Thoracic aorta (tissue), 2 donors: ENCODE results near the gene TRMT1. TPM values are rescaled to one million over a fixed set of nuclear protein-coding genes. Genes with fewer than 3 reads are reported as not detected.

Source experiments
- ATAC-seq: fragments of 150-250 bp; one replicate; pipeline ENCODE4 v1.8.0; 2017; ENCODE audit warnings: low read depth; ENCODE audit not compliant: insufficient number of reproducible peaks, low FRiP score
- DNase-seq: peaks from one replicate; pipeline ENCODE4 v3.0.0-alpha.2; 2020; ENCODE audit warnings: low spot score
- H3K27ac ChIP-seq, 2 donors: fragments of 200-600 bp; sonication (generic); 1 replicate in 1 of 2; 2 replicates in 1 of 2; pipeline ENCODE4 v1.5.1; 2016; ENCODE audit warnings: mild to moderate bottlenecking in 2 of 2, moderate library complexity in 2 of 2
- H3K27me3 ChIP-seq: fragments of 200-600 bp; sonication (generic); replicated peaks from 2 replicates; pipeline ENCODE4 v1.6.0; 2016; ENCODE audit warnings: mild to moderate bottlenecking; ENCODE audit not compliant: insufficient read depth
- H3K36me3 ChIP-seq: fragments of 200-600 bp; sonication (generic); one replicate; pipeline ENCODE4 v1.5.1; 2016
- H3K4me1 ChIP-seq, 2 donors: fragments of 200-600 bp; sonication (generic); 1 replicate in 1 of 2; 2 replicates in 1 of 2; pipeline versions ENCODE4 v1.5.1 to v1.6.0; 2016; ENCODE audit warnings: low read depth in 2 of 2, mild to moderate bottlenecking in 1 of 2; ENCODE audit not compliant: control insufficient read depth in 1 of 2
- H3K4me3 ChIP-seq: fragments of 200-600 bp; sonication (generic); 2 replicates; pipeline ENCODE4 v1.5.1; 2016; ENCODE audit warnings: mild to moderate bottlenecking
- H3K9me3 ChIP-seq: fragments of 200-600 bp; sonication (generic); 2 replicates; pipeline ENCODE4 v1.5.1; 2016
- total RNA-seq, 2 donors: library from RNA; depleted of rRNA; stranded (reverse); fragments of >200 nt; gene quantifications; one replicate each; pipeline versions ENCODE4 v1.1.0 to v1.2.3, GENCODE V29; 2016
- TF ChIP-seq, protein P1 (sequence below): fragments of 200-600 bp; sonication (generic); IDR thresholded peaks from one replicate; pipeline ENCODE4 v1.5.1; 2019; ENCODE audit warnings: antibody characterized with exemption

TRMT1 gene
- total RNA-seq, 2 donors from 2014 or later, result 35.3 to 52.3 TPM

DNA sequence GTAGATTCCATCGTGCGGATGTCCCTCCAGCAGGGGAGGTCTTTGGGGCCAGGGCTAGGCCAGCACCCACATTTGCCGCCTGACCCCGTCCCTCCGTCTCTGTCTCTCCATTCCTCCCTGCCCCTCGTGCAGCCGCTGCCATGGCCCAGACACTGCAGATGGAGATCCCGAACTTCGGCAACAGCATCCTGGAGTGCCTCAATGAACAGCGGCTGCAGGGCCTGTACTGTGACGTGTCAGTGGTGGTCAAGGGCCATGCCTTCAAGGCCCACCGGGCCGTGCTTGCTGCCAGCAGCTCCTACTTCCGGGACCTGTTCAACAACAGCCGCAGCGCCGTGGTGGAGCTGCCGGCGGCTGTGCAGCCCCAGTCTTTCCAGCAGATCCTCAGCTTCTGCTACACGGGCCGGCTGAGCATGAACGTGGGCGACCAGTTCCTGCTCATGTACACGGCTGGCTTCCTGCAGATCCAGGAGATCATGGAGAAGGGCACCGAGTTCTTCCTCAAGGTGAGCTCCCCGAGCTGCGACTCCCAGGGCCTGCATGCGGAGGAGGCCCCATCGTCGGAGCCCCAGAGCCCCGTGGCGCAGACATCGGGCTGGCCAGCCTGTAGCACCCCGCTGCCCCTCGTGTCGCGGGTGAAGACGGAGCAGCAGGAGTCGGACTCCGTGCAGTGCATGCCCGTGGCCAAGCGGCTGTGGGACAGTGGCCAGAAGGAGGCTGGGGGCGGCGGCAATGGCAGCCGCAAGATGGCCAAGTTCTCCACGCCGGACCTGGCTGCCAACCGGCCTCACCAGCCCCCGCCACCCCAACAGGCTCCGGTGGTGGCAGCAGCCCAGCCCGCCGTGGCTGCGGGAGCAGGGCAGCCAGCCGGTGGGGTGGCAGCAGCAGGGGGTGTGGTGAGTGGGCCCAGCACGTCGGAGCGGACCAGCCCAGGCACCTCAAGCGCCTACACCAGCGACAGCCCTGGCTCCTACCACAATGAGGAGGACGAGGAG is 18.8 kb upstream of the TRMT1 start:
- no peak for ATAC-seq
- peaks cover 28% of the 10 kb centered on the region for H3K36me3 ChIP-seq

DNA sequence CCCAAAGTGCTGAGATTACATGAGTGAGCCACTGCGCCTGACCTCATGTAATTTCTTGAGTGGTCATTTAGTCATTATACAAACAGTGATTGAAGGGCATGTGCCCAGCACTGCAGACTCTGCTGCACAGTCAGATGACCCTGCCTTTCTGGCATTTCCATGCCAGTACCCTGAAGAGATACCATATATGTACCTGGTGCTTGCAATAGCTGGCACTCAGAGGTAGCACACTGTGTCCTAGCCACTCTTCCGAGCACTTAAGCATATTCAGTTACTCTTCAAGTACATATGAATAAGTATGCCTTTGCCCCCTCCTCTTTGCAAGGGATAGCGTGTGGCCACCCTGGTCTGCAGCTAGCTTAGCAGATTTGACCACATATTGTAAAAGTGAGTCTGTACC is 18.1 kb upstream of the TRMT1 start:
- no peaks in the 10 kb centered on the region for H3K9me3 ChIP-seq
- H3K4me1 ChIP-seq, result peaks cover 0 to 4% of the 10 kb centered on the region in 2 donors
- no peaks in the 10 kb centered on the region for H3K27me3 ChIP-seq
- H3K27ac ChIP-seq, result peak overlapping the region in 1 of 2 donors; percentile 47
- ATAC-seq (peak; percentile 24), DNase-seq (no peak)
- TF ChIP-seq, protein P1, sequence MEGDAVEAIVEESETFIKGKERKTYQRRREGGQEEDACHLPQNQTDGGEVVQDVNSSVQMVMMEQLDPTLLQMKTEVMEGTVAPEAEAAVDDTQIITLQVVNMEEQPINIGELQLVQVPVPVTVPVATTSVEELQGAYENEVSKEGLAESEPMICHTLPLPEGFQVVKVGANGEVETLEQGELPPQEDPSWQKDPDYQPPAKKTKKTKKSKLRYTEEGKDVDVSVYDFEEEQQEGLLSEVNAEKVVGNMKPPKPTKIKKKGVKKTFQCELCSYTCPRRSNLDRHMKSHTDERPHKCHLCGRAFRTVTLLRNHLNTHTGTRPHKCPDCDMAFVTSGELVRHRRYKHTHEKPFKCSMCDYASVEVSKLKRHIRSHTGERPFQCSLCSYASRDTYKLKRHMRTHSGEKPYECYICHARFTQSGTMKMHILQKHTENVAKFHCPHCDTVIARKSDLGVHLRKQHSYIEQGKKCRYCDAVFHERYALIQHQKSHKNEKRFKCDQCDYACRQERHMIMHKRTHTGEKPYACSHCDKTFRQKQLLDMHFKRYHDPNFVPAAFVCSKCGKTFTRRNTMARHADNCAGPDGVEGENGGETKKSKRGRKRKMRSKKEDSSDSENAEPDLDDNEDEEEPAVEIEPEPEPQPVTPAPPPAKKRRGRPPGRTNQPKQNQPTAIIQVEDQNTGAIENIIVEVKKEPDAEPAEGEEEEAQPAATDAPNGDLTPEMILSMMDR, result no peak
- H3K36me3 ChIP-seq, result peaks cover 28% of the 10 kb centered on the region
- no peak overlapping the region for H3K4me3 ChIP-seq

More for the DNA sequence above, 18.8 kb upstream of the TRMT1 start:
- Histone ChIP-seq H3K4me3 (no peak overlapping the region), H3K9me3 (no peaks in the 10 kb centered on the region), H3K4me1 (peaks cover 0 to 4% of the 10 kb centered on the region in 2 donors), H3K27ac (peak overlapping the region in 1 of 2 donors; percentile 38), H3K27me3 (no peaks in the 10 kb centered on the region)
- TF ChIP-seq, protein P1, result no peak
- DNase-seq, result no peak

DNA sequence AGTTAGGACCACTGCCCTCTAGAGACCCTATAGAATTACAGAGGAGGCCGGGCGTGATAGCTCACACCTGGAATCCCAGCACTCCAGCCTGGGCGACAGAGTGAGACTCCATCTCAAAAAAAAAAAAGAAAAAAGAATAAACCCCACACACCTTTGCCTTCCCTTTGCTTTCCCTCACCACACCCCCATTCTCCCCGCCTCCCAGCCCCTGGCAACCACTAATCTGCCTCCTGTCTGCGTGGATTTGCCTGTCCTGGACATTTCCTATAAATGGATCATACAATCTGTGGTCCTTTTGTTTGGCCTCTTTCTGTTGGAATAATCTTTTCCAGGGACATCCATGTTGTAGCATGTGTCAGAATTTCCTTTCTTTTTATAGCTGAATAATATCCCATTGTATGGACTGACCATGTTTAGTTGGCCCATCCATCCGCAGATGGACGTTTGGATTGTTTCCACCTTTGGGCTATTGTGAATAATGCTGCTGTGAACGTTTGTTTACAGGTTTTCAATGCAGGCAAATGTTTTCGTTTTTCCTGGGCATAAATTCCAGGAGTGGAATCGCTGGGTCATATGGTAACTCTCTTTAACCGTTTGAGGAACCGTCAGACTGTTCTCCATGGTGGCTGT is 16.8 kb upstream of the TRMT1 start:
- DNase-seq, result no peak
- Histone ChIP-seq H3K27ac (no peak overlapping the region), H3K36me3 (peaks cover 22% of the 10 kb centered on the region), H3K4me3 (no peak overlapping the region), H3K9me3 (no peaks in the 10 kb centered on the region), H3K4me1 (peaks cover 0 to 4% of the 10 kb centered on the region in 2 donors), H3K27me3 (no peaks in the 10 kb centered on the region)
- TF ChIP-seq, protein P1, result no peak
- no peak for ATAC-seq

DNA sequence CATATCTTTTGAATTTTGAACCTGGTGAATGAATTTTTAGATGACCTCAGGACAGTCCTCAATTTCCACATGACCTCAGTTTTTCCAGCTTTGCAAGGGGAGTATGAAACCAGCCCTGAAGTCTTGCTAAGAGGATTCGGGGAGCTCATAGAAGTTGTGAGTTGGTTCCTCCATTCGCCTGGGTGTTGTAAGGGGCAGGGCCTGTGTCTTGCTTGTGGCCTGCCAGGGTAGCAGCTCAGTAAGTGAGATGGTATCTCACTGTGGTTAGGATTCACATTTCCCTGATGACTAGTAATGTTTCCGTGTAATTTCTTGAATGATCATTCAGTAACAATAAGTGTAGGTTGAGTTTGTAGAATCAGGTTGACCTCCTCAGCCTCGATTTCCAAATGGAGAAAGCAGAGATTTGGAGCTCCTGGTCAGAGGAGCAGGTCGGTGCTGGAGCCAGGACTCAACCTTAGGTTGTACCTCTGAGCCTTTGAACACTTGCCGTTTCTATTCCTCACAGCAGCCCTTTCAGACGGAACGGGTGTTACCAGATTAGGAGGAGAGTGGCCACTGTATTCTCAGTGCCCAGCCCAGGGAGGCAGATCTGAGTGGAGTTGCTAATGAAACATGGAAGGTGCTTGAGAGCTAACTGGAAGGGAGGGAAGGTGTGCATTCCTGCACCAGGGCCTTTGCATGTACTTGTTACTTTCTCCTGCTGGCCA is 16.1 kb upstream of the TRMT1 start:
- TF ChIP-seq, protein P1, result no peak
- ATAC-seq (no peak), DNase-seq (no peak)
- no peaks in the 10 kb centered on the region for H3K27me3 ChIP-seq
- H3K27ac ChIP-seq, result no peak overlapping the region
- H3K4me1 ChIP-seq, result peaks cover 0 to 4% of the 10 kb centered on the region in 2 donors
- H3K4me3 ChIP-seq, result no peak overlapping the region
- H3K36me3 ChIP-seq, result peaks cover 17% of the 10 kb centered on the region
- H3K9me3 ChIP-seq, result no peaks in the 10 kb centered on the region
